Heart left ventricle (tissue), 13 donors: ENCODE measurements around the gene CTNND2.

Experiments used
- CTCF ChIP-seq, 12 donors: fragments of 200-600 bp; sonication (generic) in 4 of 12; IDR thresholded peaks; one replicate each; pipeline versions ENCODE4 v1.5.0 to v1.8.0; 2018 to 2022; ENCODE audit warnings: antibody characterized with exemption in 12 of 12, mild to moderate bottlenecking in 5 of 12
- POLR2A ChIP-seq, 2 donors: fragments of 450-650 bp; IDR thresholded peaks; one replicate each; pipeline ENCODE4 v1.6.1; 2017; ENCODE audit warnings: antibody characterized with exemption in 2 of 2, mild to moderate bottlenecking in 2 of 2, moderate library complexity in 2 of 2
- donor health status: ischemic (EF 13 %, LVEDD 7.1; RV severe dilation, severe dysfunction).
- donor health status: DM: no; HTN: yes; CAD: no.
- donor health status: DM: no; HTN: no; CAD: no.
- donor health status: ischemic (EF 25% LVEDD 6.9; RV normal size, moderate dysfunction).
- donor health status: ischemic (EF 25% LVEDD 5.7; RV mildly dilated, moderate dysfunction).
- donor health status: ischemic (EF 35%, LVEDD 5.7; RV mildly dilated, moderate dysfunction).
- donor health status: nonischemic (EF 11% LVEDD 7.7; RV severe dilation, severe dysfunction).
- donor health status: DM: yes; HTN: yes; CAD: no.
- donor health status: PGD.
- donor health status: ischemic (EF 29% LVEDD 5.4; RV normal size, mild dysfunction).
- donor health status: nonischemic (EF 23%, LVEDD 6.1; RV moderate dilation, normal function).

GRCh38 chr5:11758321-11758720, 145.9 kb downstream of the CTNND2 start:
- TF ChIP-seq CTCF (IDR thresholded peaks at IDR 0.05) (no peak), POLR2A (IDR thresholded peaks at IDR 0.05) (no peak)
